Measurements from ENCODE around the gene PKIB. TPM values are rescaled to one million over a fixed set of nuclear protein-coding genes. Genes with fewer than 3 reads are reported as not detected.

Gene PKIB
- total RNA-seq, 1 donor from 2014 or later: 202 TPM

DNA sequence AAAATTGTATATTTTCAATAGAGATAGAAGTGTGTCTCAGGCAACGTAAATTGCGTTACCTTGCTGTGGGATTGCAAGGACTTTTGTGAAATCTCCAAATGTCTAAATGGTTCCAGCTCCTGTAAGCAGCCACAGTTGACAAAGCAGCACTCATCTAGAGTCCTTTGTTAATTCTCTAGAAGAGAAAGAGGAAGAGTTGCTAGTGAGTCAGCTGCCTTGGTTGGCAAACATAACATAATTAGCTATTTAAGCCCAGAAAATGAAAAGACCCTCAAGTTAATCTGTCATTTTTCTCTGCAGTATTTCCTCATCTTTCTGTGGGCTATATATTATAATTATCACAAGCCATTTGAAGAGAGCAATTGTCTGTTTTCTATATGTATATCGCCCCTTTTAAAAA is 102.9 kb downstream of the PKIB start:
- peaks cover 28% of the 10 kb centered on the region for H3F3A ChIP-seq (ENCODE audit: low read depth)
- no peak overlapping the region for H3K4me3 ChIP-seq
- H3K27ac ChIP-seq: peak overlapping the region; percentile 65
- H3K79me2 ChIP-seq (ENCODE audit: low read depth): no peaks in the 10 kb centered on the region
- peaks cover 10% of the 10 kb centered on the region for H4K20me1 ChIP-seq (ENCODE audit: low read depth)
- H3K9me3 Mint-ChIP-seq: no peaks in the 10 kb centered on the region
- H3K4me3 Mint-ChIP-seq: no peak overlapping the region
- peaks cover 52% of the 10 kb centered on the region for H3K4me1 ChIP-seq
- H3K9ac ChIP-seq: no peak overlapping the region
- peak overlapping the region; percentile 19 for H3K4me2 ChIP-seq
- H3K36me3 ChIP-seq: no peaks in the 10 kb centered on the region
- TF ChIP-seq EZH2phosphoT487 (IDR thresholded peaks at IDR 0.05) (no peak), EZH2 (IDR thresholded peaks at IDR 0.05) (no peak)
- TF ChIP-seq, protein P1, sequence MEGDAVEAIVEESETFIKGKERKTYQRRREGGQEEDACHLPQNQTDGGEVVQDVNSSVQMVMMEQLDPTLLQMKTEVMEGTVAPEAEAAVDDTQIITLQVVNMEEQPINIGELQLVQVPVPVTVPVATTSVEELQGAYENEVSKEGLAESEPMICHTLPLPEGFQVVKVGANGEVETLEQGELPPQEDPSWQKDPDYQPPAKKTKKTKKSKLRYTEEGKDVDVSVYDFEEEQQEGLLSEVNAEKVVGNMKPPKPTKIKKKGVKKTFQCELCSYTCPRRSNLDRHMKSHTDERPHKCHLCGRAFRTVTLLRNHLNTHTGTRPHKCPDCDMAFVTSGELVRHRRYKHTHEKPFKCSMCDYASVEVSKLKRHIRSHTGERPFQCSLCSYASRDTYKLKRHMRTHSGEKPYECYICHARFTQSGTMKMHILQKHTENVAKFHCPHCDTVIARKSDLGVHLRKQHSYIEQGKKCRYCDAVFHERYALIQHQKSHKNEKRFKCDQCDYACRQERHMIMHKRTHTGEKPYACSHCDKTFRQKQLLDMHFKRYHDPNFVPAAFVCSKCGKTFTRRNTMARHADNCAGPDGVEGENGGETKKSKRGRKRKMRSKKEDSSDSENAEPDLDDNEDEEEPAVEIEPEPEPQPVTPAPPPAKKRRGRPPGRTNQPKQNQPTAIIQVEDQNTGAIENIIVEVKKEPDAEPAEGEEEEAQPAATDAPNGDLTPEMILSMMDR (IDR thresholded peaks at IDR 0.05): no peak
- H3K27me3 Mint-ChIP-seq (ENCODE audit: insufficient read depth, low read depth): no peaks in the 10 kb centered on the region
- H3K36me3 Mint-ChIP-seq: no peaks in the 10 kb centered on the region
- no peak overlapping the region for H2AFZ ChIP-seq (replicated peaks)
- no peaks in the 10 kb centered on the region for H3K27me3 ChIP-seq
- no peak overlapping the region for H3K27ac Mint-ChIP-seq
- H3K9me3 ChIP-seq (ENCODE audit: low read depth): no peaks in the 10 kb centered on the region
- peak; percentile 26 for DNase-seq (ENCODE audit: low spot score)
- peaks cover 16% of the 10 kb centered on the region for H3K4me1 Mint-ChIP-seq

DNA sequence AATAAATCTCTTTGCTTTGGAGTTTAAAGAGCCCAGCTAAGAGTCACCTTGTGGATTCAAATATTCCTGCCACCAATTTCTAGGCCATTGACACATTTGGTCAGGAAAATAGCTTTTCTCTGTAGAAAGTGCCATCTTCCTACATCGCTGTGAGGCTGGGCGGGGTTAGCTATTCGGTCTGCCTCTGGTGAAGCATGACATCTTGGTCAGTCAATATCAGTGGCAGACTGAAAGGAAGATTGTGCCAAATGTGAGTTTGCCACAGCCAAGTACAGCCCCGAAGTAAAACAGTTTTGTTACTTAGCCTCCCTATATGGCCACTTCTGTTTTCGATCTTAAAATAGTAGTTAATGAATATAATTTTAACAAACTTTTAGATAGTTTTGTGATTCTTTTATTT is 103.9 kb downstream of the PKIB start:
- H3K9me3 ChIP-seq (ENCODE audit: low read depth): no peaks in the 10 kb centered on the region
- DNase-seq (ENCODE audit: low spot score): no peak
- TF ChIP-seq EZH2phosphoT487 (IDR thresholded peaks at IDR 0.05): no peak
- TF ChIP-seq, protein P1 (IDR thresholded peaks at IDR 0.05): no peak
- TF ChIP-seq EZH2 (IDR thresholded peaks at IDR 0.05): no peak
- no peaks in the 10 kb centered on the region for H3K79me2 ChIP-seq (ENCODE audit: low read depth)
- Mint-ChIP-seq H3K4me1 (peaks cover 21% of the 10 kb centered on the region), H3K36me3 (no peaks in the 10 kb centered on the region), H3K4me3 (no peak overlapping the region), H3K27me3 (ENCODE audit: insufficient read depth, low read depth) (no peaks in the 10 kb centered on the region), H3K9me3 (no peaks in the 10 kb centered on the region), H3K27ac (no peak overlapping the region)
- no peak overlapping the region for H2AFZ ChIP-seq (replicated peaks)
- peaks cover 32% of the 10 kb centered on the region for H3F3A ChIP-seq (ENCODE audit: low read depth)
- H3K4me1 ChIP-seq: peaks cover 58% of the 10 kb centered on the region
- no peak overlapping the region for H3K9ac ChIP-seq
- H4K20me1 ChIP-seq (ENCODE audit: low read depth): peaks cover 10% of the 10 kb centered on the region
- H3K4me3 ChIP-seq: no peak overlapping the region
- H3K4me2 ChIP-seq: no peak overlapping the region
- H3K27ac ChIP-seq: no peak overlapping the region
- no peaks in the 10 kb centered on the region for H3K27me3 ChIP-seq
- H3K36me3 ChIP-seq: no peaks in the 10 kb centered on the region

DNA sequence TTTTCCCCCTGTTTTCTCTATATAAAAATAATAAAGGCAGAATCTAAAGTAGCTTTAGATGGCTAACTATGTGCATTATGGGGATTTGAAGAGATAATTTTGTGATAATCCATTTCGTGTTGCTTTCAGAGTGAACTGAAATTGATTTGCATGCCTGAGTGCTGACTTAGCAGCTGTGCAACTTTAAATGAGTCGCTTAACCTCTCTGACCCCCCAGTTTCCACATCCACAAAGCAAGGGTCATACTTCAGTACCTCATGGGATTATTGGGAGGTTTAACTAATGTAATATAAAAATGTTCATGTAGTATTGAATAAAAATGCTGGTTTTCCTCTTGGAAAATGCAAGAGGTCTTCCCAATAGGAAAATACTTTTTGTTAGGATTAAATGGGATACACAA is 105.5 kb downstream of the PKIB start:
- Histone ChIP-seq H4K20me1 (ENCODE audit: low read depth) (peaks cover 10% of the 10 kb centered on the region), H3K9me3 (ENCODE audit: low read depth) (no peaks in the 10 kb centered on the region), H3F3A (ENCODE audit: low read depth) (peaks cover 28% of the 10 kb centered on the region), H3K4me1 (peaks cover 52% of the 10 kb centered on the region), H3K9ac (no peak overlapping the region), H3K4me3 (no peak overlapping the region), H3K36me3 (no peaks in the 10 kb centered on the region), H2AFZ (replicated peaks) (no peak overlapping the region), H3K79me2 (ENCODE audit: low read depth) (no peaks in the 10 kb centered on the region), H3K27me3 (no peaks in the 10 kb centered on the region), H3K27ac (no peak overlapping the region), H3K4me2 (no peak overlapping the region)
- TF ChIP-seq EZH2phosphoT487 (IDR thresholded peaks at IDR 0.05) (no peak), EZH2 (IDR thresholded peaks at IDR 0.05) (no peak)
- TF ChIP-seq, protein P1 (IDR thresholded peaks at IDR 0.05): no peak
- no peaks in the 10 kb centered on the region for H3K9me3 Mint-ChIP-seq
- no peaks in the 10 kb centered on the region for H3K27me3 Mint-ChIP-seq (ENCODE audit: insufficient read depth, low read depth)
- H3K4me3 Mint-ChIP-seq: no peak overlapping the region
- H3K27ac Mint-ChIP-seq: no peak overlapping the region
- no peaks in the 10 kb centered on the region for H3K36me3 Mint-ChIP-seq
- no peak for DNase-seq (ENCODE audit: low spot score)
- H3K4me1 Mint-ChIP-seq: peaks cover 21% of the 10 kb centered on the region

Measured in neural progenitor cell (in vitro differentiated cells).